Measurements from ENCODE around the gene SYNJ2.

The SYNJ2 gene

GRCh38 chr6:158142789-158143188, 161.1 kb downstream of the SYNJ2 start:
- no peaks in the 10 kb centered on the region for H3K9me2 ChIP-seq (ENCODE audit: low read depth, low read length)
- H3K4me2 ChIP-seq (ENCODE audit: low read length) = no peak overlapping the region
- no peaks in the 10 kb centered on the region for H3F3A ChIP-seq (ENCODE audit: insufficient read depth, low read length)
- H3K79me2 ChIP-seq (ENCODE audit: insufficient read depth, low read length) = no peaks in the 10 kb centered on the region
- no peak overlapping the region for H3K27ac ChIP-seq (ENCODE audit: low read depth, low read length, poor library complexity, severe bottlenecking)
- H3K4me1 ChIP-seq (ENCODE audit: insufficient read depth, low read length, severe bottlenecking) = no peaks in the 10 kb centered on the region
- no peak overlapping the region for H3K9ac ChIP-seq (ENCODE audit: low read length)
- H3K27me3 ChIP-seq (ENCODE audit: insufficient read depth, low read length) = no peaks in the 10 kb centered on the region
- H3K4me3 ChIP-seq (ENCODE audit: low read depth, low read length, poor library complexity, severe bottlenecking) = no peak overlapping the region
- H4K20me1 ChIP-seq (ENCODE audit: insufficient read depth, low read length) = no peaks in the 10 kb centered on the region
- TF ChIP-seq EZH2 (IDR thresholded peaks at IDR 0.05; ENCODE audit: borderline replicate concordance, low read length) = no peak
- TF ChIP-seq, protein P1, sequence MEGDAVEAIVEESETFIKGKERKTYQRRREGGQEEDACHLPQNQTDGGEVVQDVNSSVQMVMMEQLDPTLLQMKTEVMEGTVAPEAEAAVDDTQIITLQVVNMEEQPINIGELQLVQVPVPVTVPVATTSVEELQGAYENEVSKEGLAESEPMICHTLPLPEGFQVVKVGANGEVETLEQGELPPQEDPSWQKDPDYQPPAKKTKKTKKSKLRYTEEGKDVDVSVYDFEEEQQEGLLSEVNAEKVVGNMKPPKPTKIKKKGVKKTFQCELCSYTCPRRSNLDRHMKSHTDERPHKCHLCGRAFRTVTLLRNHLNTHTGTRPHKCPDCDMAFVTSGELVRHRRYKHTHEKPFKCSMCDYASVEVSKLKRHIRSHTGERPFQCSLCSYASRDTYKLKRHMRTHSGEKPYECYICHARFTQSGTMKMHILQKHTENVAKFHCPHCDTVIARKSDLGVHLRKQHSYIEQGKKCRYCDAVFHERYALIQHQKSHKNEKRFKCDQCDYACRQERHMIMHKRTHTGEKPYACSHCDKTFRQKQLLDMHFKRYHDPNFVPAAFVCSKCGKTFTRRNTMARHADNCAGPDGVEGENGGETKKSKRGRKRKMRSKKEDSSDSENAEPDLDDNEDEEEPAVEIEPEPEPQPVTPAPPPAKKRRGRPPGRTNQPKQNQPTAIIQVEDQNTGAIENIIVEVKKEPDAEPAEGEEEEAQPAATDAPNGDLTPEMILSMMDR (IDR thresholded peaks at IDR 0.05; ENCODE audit: low read length) = no peak
- no peak overlapping the region for H2AFZ ChIP-seq (ENCODE audit: low read length)
- H3K36me3 ChIP-seq (ENCODE audit: insufficient read depth, low read length) = peaks cover 6% of the 10 kb centered on the region; the same call in 1 of the 2 replicates
- no peaks in the 10 kb centered on the region for H3K9me3 ChIP-seq (ENCODE audit: low read length)

GRCh38 chr6:158143700-158144099, 162.0 kb downstream of the SYNJ2 start:
- H4K20me1 ChIP-seq (ENCODE audit: insufficient read depth, low read length) = no peaks in the 10 kb centered on the region
- no peaks in the 10 kb centered on the region for H3K4me1 ChIP-seq (ENCODE audit: insufficient read depth, low read length, severe bottlenecking)
- TF ChIP-seq, protein P1 (IDR thresholded peaks at IDR 0.05; ENCODE audit: low read length) = peak; percentile 57
- TF ChIP-seq EZH2 (IDR thresholded peaks at IDR 0.05; ENCODE audit: borderline replicate concordance, low read length) = no peak
- no peaks in the 10 kb centered on the region for H3K79me2 ChIP-seq (ENCODE audit: insufficient read depth, low read length)
- H3K36me3 ChIP-seq (ENCODE audit: insufficient read depth, low read length) = peaks cover 6% of the 10 kb centered on the region; the same call in 1 of the 2 replicates
- no peak overlapping the region for H3K4me2 ChIP-seq (ENCODE audit: low read length)
- H3K27ac ChIP-seq (ENCODE audit: low read depth, low read length, poor library complexity, severe bottlenecking) = no peak overlapping the region
- no peaks in the 10 kb centered on the region for H3K9me2 ChIP-seq (ENCODE audit: low read depth, low read length)
- no peaks in the 10 kb centered on the region for H3F3A ChIP-seq (ENCODE audit: insufficient read depth, low read length)
- H2AFZ ChIP-seq (ENCODE audit: low read length) = no peak overlapping the region
- no peaks in the 10 kb centered on the region for H3K9me3 ChIP-seq (ENCODE audit: low read length)
- no peaks in the 10 kb centered on the region for H3K27me3 ChIP-seq (ENCODE audit: insufficient read depth, low read length)
- no peak overlapping the region for H3K9ac ChIP-seq (ENCODE audit: low read length)
- no peak overlapping the region for H3K4me3 ChIP-seq (ENCODE audit: low read depth, low read length, poor library complexity, severe bottlenecking)
